Superior temporal gyrus (tissue), 1 donor: ENCODE data around the gene OR6Q1.
A peak's percentile ranks its signal among the peaks of the same experiment; 100 is the strongest.
"Not testable (repeated sequence)": the region's sequence is repeated elsewhere in the genome, so short reads cannot be mapped to it uniquely, and the experiment has no call there.

ENCODE experiments used
- DNase-seq: peaks from one replicate; pipeline ENCODE4 v3.0.0-alpha.2; 2016; ENCODE audit errors: extremely low spot score

Gene OR6Q1, protein sequence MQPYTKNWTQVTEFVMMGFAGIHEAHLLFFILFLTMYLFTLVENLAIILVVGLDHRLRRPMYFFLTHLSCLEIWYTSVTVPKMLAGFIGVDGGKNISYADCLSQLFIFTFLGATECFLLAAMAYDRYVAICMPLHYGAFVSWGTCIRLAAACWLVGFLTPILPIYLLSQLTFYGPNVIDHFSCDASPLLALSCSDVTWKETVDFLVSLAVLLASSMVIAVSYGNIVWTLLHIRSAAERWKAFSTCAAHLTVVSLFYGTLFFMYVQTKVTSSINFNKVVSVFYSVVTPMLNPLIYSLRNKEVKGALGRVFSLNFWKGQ

GRCh38 chr11:58030653-58031052 lies at the start of gene OR6Q1:
Gene OR6Q1 (plus strand): TSS chr11:58030953. CDS start chr11:58030953, 0 bp downstream.
- no peak for DNase-seq

GRCh38 chr11:57981536-57981935 lies 49.2 kb upstream of the OR6Q1 start:
- no peak for DNase-seq

- DNase-seq: no peak
Measured at GRCh38 chr11:57982776-57983175, 48.0 kb upstream of the OR6Q1 start.

GRCh38 chr11:57983191-57983590 lies 47.6 kb upstream of the OR6Q1 start:
- peak; percentile 56 for DNase-seq

DNA sequence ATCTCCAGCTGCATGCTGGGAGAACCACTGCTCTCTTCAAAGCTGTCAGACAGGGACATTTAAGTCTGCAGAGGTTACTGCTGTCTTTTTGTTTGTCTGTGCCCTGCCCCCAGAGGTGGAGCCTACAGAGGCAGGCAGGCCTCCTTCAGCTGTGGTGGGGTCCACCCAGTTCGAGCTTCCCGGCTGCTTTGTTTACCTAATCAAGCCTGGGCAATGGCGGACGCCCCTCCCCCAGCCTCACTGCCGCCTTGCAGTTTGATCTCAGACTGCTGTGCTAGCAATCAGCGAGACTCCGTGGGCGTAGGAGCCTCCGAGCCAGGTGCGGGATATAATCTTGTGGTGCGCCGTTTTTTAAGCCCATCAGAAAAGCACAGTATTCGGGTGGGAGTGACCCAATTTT lies 31.2 kb upstream of the OR6Q1 start:
- DNase-seq: not testable (repeated sequence)

DNA sequence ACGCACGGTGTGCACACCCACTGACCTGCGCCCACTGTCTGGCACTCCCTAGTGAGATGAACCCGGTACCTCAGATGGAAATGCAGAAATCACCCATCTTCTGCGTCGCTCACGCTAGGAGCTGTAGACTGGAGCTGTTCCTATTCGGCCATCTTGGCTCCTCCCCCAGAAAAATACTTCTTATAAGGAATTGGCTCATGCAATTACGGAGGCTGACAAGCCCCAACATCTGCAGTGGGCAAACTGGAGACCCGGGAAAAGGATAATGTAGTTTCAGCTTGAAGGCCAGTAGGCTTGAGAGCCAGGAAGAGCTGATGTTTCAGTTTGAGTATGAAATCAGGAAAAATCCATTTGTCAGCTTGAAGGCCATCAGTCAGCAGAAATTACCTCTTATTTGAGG lies 30.7 kb upstream of the OR6Q1 start:
- DNase-seq: not testable (repeated sequence)

DNA sequence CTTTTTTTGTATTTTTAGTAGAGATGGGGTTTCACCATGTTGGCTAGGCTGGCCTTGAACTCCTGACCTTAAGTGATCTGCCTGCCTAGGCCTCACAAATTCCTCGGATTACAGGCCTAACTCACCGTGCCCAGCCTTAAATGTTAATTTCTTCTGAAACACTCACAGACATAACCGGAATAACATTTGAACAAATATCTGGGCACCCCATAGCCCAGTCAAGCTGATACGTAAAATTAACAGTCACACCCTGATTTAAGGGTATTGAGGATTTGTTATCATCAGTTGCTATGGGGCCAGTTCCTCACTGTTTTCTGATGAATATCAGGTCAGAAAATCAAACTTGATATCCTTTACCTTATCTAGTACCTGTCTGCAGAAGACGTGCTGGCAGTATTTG lies 30.1 kb upstream of the OR6Q1 start:
- DNase-seq: no peak

GRCh38 chr11:58003036-58003435 lies 27.7 kb upstream of the OR6Q1 start:
- DNase-seq: no peak

DNA sequence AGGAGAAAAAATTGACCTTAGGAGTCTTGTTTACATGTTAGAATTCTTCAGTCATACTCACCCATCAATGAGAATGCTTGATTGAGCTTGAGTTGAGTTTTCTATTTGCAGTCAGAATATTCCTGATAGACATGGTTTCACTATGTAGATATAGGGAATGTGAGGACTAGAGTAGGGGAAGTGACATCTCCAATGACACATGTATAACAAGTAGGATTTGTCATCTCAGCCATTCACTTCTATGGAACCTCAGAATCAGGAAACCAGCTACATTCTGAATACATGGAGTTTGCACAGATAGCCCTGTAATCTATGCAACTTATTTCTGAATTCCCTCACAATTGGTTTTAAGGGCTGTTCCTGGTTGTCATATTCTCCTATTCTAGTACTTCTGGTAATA lies 27.2 kb upstream of the OR6Q1 start:
- no peak for DNase-seq

GRCh38 chr11:58004664-58005063 lies 26.1 kb upstream of the OR6Q1 start:
- no peak for DNase-seq

DNA sequence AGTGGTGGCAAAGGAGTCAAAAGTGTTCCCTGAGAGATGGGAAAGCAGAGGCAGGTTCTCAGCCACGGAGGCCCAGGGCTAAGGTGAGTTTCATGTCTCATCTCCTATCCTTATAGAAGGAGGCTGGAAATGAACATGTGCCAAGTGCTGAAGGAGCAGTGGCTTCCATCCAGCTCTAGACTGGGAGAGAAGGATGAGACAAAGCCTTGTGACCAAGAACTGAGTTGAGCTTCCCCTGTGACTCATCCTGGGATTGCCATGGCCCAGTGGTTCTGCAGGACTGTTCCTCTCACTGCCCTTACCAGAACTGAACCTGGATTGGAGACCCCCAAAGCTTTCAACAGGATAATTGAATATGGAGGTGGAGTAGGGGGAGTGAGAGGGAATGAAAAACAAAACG lies 23.8 kb upstream of the OR6Q1 start:
- DNase-seq: no peak

GRCh38 chr11:58011771-58012170 lies 19.0 kb upstream of the OR6Q1 start:
- no peak for DNase-seq

GRCh38 chr11:58023435-58023931 lies 7.3 kb upstream of the OR6Q1 start, which contains the start of gene OR9Q1:
Gene OR9Q1 (plus strand): TSS chr11:58023881. CDS start chr11:58179445, 155,564 bp downstream.
- no peak for DNase-seq

DNA sequence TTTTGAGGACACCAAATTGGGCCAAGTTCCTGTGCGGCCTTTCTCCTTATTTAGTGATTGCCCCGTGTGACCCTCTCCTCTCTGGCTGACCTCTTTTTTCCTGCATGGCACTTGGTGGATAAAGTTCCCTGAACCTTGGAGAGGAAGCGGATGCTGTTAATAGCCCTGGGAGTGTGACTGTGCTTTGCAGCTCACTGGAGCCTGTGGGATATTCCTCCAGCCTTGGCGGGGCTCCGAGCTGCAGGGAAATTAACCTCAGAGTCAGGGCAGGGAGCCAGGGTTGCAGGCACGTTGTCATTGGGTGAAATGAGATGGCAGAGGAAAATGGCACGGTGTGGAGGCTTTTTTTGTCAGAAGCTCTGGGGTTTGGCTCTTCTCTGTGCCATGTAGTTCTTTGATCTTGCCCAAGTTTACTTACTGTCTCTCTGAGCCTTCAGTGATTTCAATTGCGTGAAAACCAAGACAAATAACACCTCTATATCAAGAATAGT lies 6.1 kb upstream of the OR6Q1 start:
- DNase-seq: no peak

DNA sequence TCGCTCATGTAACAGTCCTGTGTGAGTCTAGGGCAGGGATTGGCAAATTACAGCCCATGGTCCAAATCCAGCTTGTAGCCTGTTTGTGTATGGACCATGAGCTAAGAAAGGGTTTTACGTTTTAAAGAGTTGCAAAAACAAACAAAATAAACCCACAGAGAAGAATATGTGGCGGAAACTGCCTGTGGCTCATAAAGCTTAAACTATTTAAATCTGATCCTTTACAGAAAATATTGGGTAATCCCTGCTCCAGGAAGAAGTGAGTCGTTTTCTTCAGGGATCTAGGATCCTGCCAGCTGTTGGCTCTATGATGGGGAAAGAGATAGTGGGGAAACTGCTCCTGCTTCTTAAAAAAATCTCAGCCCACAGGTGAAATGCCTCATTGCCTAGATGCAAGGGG lies 3.4 kb upstream of the OR6Q1 start:
- no peak for DNase-seq

DNA sequence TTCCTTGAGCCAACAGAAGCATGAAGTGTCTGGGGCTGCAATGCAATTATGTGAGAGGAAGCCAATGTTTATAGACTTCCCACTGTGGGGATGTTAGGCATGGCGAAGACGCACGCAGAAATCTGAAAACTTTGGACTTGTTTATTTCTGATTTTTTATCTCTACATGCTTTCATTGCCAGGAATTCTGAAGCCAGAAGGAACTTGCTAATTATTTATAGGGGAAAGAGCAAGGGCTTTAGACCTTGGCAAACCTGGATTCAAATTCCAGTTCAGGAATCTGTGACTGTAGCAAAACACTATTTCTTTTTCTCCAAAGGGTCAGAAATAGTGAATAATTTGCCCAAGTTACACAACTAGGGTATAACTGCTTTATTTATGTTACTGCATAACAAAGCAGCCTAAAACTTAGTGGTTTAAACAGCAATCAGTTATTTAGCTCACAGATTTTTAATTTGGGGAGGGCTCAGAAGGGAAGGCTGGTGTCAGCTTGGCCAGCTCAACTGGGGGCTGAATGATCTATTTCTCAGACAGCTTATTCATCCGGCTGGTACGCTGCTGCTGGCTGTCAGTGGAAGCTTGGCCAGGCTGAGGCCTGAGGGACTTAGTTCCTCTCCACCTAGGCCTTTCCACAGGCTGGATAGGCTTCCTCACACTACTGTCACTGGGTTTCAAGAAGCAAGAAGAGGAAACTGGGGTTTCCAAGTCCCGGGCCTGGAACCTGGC lies 1.9 kb upstream of the OR6Q1 start:
- peak; percentile 18 for DNase-seq

- no peak for DNase-seq
Measured at GRCh38 chr11:58034471-58034870, 3.7 kb downstream of the OR6Q1 start.

GRCh38 chr11:58039589-58039988 lies 8.8 kb downstream of the OR6Q1 start:
- no peak for DNase-seq

- DNase-seq: no peak
Measured at GRCh38 chr11:58043379-58043778, 12.6 kb downstream of the OR6Q1 start.

DNA sequence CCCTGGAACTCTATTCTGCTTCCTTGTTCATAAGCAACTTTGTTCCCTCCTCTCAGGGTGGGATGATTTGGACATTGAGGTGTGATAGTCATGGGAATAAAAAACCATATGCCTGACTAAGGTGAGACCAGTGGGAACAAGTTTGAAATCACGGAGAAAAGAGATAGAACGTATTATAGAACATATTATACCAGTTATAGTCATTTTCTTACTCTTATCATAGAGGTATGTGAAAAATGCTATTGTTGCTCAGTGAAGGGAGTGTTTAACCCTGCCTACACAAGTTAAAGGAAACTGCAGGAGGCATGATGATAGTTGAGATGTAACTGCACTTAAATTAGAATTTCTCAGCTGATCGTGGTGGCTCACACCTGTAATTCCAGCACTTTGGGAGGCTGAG lies 15.5 kb downstream of the OR6Q1 start:
- no peak for DNase-seq

DNA sequence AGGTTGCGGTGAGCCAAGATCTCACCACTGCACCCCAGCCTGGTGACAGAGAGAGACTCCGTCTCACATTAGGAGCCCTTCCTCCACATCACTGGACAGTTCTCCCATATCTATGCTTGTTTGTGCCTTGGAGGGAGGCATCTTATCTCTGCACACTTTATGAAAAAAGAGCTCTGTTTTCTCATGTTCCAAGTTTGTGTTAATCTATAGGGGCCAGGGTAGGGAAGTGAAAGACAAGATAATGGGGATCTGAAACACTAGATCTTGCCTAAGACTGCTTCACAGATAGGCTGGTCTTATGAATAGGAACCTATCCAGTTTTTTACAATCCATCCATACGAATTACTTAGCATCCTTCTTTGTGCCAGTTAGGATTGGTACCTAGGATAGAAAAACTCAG lies 17.1 kb downstream of the OR6Q1 start:
- DNase-seq: no peak

- DNase-seq: no peak
Measured at GRCh38 chr11:58055806-58056401, 25.2 kb downstream of the OR6Q1 start.

GRCh38 chr11:58057481-58057880 lies 26.7 kb downstream of the OR6Q1 start:
- no peak for DNase-seq
